Nasal cavity respiratory epithelium epithelial cell of viscerocranial mucosa (primary cell): Measurements from ENCODE around the gene STK32B. TPM values are rescaled to one million over a fixed set of nuclear protein-coding genes. Genes with fewer than 3 reads are reported as not detected.

Source experiments
- total RNA-seq: library from RNA; depleted of rRNA; stranded (reverse); fragments of >200 nt; gene quantifications from 2 replicates; pipeline ENCODE4 v1.2.3, GENCODE V29; 2014

Gene STK32B
- under 0.01 TPM in 2 replicates for total RNA-seq

GRCh38 chr4:5051278-5052203 is at the start of gene STK32B:
Gene STK32B, plus strand, starts transcription at chr4:5051480.

GRCh38 chr4:5019274-5019673 is 32.0 kb upstream of the STK32B start, which contains the start of gene CYTL1:
Gene CYTL1, minus strand, starts transcription at chr4:5019458. Its CDS starts 13 bp downstream, at chr4:5019445.

Other genes with a start within 250 kb of the STK32B start
- under 0.01 and 3.8 TPM in 2 replicates for gene MSX1, start 191.8 kb upstream of the STK32B start, total RNA-seq
- gene CYTL1, start 32.0 kb upstream of the STK32B start, total RNA-seq: not detected in 2 replicates